ENCODE measurements around the gene MRTFA. TPM values are rescaled to one million over a fixed set of nuclear protein-coding genes. Genes with fewer than 3 reads are reported as not detected.

MRTFA gene
- total RNA-seq, 2 experiments from 2014 or later = 47.7 to 66.9 TPM

DNA sequence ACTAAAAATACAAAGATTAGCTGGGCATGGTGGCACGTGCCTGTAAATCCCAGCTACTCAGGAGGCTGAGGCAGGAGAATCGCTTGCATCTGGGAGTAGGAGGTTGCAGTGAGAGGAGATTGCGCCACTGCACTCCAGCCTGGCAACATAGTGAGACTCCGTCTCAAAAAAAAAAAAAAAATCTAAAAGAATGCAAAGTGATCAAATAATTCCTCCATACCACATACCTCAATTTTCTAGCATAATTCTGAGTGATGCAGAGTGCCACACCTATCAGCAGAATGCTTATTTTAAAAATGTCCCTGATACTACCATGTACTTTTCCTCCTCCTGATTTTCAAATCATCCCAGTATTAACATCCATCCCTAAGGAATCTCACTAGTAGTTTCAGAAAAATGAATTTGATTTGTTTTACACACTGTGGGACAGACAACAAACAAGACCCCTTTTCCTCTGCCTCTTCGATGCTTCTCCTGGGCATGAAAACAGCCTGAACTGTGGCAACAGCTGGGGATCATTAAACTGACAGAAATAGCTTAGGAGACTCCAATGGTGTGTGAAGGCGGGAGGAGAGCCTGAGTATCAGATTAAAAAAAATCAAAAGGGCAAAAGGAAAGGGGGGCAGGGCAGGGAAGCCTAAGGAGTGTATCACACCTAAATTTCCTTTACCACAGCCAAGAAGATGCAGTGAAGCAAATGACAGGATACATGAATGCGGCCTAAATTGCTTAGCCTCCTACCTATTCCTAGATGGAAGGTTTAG is 151.4 kb downstream of the MRTFA start:
- intact Hi-C loops (cut with micrococcal nuclease; ENCODE audit: unreplicated experiment) = no loop called here

DNA sequence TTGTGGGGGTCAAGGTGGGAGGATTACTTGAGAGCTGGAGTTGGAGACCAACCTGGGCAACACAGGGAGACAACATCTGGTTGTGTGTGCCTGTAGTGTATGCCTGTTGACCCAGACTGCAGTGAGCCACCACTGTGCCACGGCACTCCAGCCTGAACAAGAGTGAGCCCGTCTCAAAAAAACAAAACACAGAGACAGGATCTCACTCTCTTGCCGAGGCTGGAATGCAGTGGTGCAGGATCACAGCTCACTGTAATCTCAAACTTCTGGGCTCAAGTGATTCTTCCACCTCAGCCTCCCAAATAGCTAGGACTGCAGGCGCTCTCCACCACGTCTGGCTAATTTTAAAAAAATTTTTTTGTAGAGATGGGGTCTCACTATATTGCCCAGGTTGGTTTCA is 153.6 kb downstream of the MRTFA start:
- intact Hi-C loops (cut with micrococcal nuclease; ENCODE audit: unreplicated experiment) = no loop called here
- ChIA-PET POLR2A (no interaction called here), CTCF (ENCODE audit: unreplicated experiment) (no interaction called here)
- H3K36me3 ChIP-seq (ENCODE audit: insufficient read depth, low read length) = no peaks in the 10 kb centered on the region; the same call in 1 of the 2 replicates
- no peak overlapping the region for H2AFZ ChIP-seq (ENCODE audit: low read length)
- no peak overlapping the region for H3K4me2 ChIP-seq (ENCODE audit: low read length)
- DNase-seq (ENCODE audit: low spot score) = no peak
- 0 out of 2 replicates have a peak, but pooled peaks cover 6% of the 10 kb centered on the region for H3K79me2 ChIP-seq (ENCODE audit: insufficient read depth, low read depth, low read length)
- no peak overlapping the region for H3K27ac ChIP-seq (ENCODE audit: low read depth, low read length, poor library complexity, severe bottlenecking)
- no TSS peak for BruUV-seq (replicated peaks)
- H4K20me1 ChIP-seq (ENCODE audit: insufficient read depth, low read length) = peaks cover 4% of the 10 kb centered on the region; the same call in 1 of the 2 replicates
- H3K4me1 ChIP-seq (ENCODE audit: insufficient read depth, low read length, poor library complexity, severe bottlenecking) = peaks cover 51% of the 10 kb centered on the region
- H3K9me3 ChIP-seq (ENCODE audit: low read length) = no peaks in the 10 kb centered on the region
- no peak for TF ChIP-seq EZH2phosphoT487 (IDR thresholded peaks at IDR 0.05; ENCODE audit: borderline replicate concordance, low read depth, low read length)
- TF ChIP-seq, protein P1, sequence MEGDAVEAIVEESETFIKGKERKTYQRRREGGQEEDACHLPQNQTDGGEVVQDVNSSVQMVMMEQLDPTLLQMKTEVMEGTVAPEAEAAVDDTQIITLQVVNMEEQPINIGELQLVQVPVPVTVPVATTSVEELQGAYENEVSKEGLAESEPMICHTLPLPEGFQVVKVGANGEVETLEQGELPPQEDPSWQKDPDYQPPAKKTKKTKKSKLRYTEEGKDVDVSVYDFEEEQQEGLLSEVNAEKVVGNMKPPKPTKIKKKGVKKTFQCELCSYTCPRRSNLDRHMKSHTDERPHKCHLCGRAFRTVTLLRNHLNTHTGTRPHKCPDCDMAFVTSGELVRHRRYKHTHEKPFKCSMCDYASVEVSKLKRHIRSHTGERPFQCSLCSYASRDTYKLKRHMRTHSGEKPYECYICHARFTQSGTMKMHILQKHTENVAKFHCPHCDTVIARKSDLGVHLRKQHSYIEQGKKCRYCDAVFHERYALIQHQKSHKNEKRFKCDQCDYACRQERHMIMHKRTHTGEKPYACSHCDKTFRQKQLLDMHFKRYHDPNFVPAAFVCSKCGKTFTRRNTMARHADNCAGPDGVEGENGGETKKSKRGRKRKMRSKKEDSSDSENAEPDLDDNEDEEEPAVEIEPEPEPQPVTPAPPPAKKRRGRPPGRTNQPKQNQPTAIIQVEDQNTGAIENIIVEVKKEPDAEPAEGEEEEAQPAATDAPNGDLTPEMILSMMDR (conservative IDR thresholded peaks at IDR 0.05; ENCODE audit: low read length) = no peak
- no peaks in the 10 kb centered on the region for H3K9me2 ChIP-seq (ENCODE audit: insufficient read depth, low read length)
- H3K4me3 ChIP-seq (ENCODE audit: low read depth, low read length, poor library complexity, severe bottlenecking) = no peak overlapping the region

More for the DNA sequence above, 151.4 kb downstream of the MRTFA start:
- Histone ChIP-seq H3K4me3 (ENCODE audit: low read depth, low read length, poor library complexity, severe bottlenecking) (no peak overlapping the region), H3K4me1 (ENCODE audit: insufficient read depth, low read length, poor library complexity, severe bottlenecking) (peaks cover 38% of the 10 kb centered on the region), H3K79me2 (ENCODE audit: insufficient read depth, low read depth, low read length) (0 out of 2 replicates have a peak, but pooled peaks cover 5% of the 10 kb centered on the region), H3K36me3 (ENCODE audit: insufficient read depth, low read length) (peaks cover 9% of the 10 kb centered on the region), H3K27ac (ENCODE audit: low read depth, low read length, poor library complexity, severe bottlenecking) (no peak overlapping the region), H2AFZ (ENCODE audit: low read length) (no peak overlapping the region), H3K9me2 (ENCODE audit: insufficient read depth, low read length) (no peaks in the 10 kb centered on the region), H3K9me3 (ENCODE audit: low read length) (no peaks in the 10 kb centered on the region), H4K20me1 (ENCODE audit: insufficient read depth, low read length) (peaks cover 4% of the 10 kb centered on the region; the same call in 1 of the 2 replicates), H3K4me2 (ENCODE audit: low read length) (no peak overlapping the region)
- no TSS peak for BruUV-seq (replicated peaks)
- DNase-seq (ENCODE audit: low spot score) = no peak
- TF ChIP-seq, protein P1 (conservative IDR thresholded peaks at IDR 0.05; ENCODE audit: low read length) = no peak
- no peak for TF ChIP-seq EZH2phosphoT487 (IDR thresholded peaks at IDR 0.05; ENCODE audit: borderline replicate concordance, low read depth, low read length)
- POLR2A ChIA-PET = interaction anchor here (1.0 kb wide), 1 partner anchor 108 kb away, joined by 3 read pairs; no protein-coding TSS in a partner anchor
- CTCF ChIA-PET (ENCODE audit: unreplicated experiment) = interaction anchor here (0.7 kb wide), 1 partner anchor 49 kb away, joined by 3 read pairs; no protein-coding TSS in a partner anchor

DNA sequence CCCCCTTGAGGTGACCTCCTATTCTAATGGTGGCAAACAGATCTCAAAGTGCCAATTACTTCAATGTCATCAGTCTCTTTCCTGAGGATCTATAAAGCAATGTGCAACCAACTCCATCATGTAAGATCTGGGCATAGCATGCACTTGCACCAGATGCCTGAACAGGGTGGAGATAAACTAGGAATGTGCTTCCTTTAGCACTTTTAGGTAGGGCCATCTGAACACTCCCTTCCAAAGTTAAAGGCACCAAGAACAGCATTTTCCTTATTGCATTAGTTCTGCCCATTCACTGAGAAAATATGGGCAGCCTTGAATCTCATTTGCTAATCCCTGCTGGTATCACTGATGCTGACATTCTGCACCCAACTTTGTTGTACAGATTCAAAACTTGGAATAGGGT is 154.1 kb downstream of the MRTFA start:
- Histone ChIP-seq H4K20me1 (ENCODE audit: insufficient read depth, low read length) (peaks cover 3% of the 10 kb centered on the region; the same call in 1 of the 2 replicates), H3K27ac (ENCODE audit: low read depth, low read length, poor library complexity, severe bottlenecking) (no peak overlapping the region), H3K4me3 (ENCODE audit: low read depth, low read length, poor library complexity, severe bottlenecking) (no peak overlapping the region), H3K9me2 (ENCODE audit: insufficient read depth, low read length) (no peaks in the 10 kb centered on the region), H2AFZ (ENCODE audit: low read length) (no peak overlapping the region), H3K4me2 (ENCODE audit: low read length) (no peak overlapping the region), H3K36me3 (ENCODE audit: insufficient read depth, low read length) (no peaks in the 10 kb centered on the region; the same call in 1 of the 2 replicates), H3K79me2 (ENCODE audit: insufficient read depth, low read depth, low read length) (0 out of 2 replicates have a peak, but pooled peaks cover 10% of the 10 kb centered on the region), H3K9me3 (ENCODE audit: low read length) (no peaks in the 10 kb centered on the region), H3K4me1 (ENCODE audit: insufficient read depth, low read length, poor library complexity, severe bottlenecking) (peaks cover 51% of the 10 kb centered on the region)
- no TSS peak for BruUV-seq (replicated peaks)
- intact Hi-C loops (cut with micrococcal nuclease; ENCODE audit: unreplicated experiment) = no loop called here
- POLR2A ChIA-PET = interaction anchor here (0.6 to 0.7 kb wide), 2 partner anchors 175 to 278 kb away, joined by 3 to 4 read pairs; no protein-coding TSS in a partner anchor
- no peak for DNase-seq (ENCODE audit: low spot score)
- TF ChIP-seq, protein P1 (conservative IDR thresholded peaks at IDR 0.05; ENCODE audit: low read length) = no peak
- no peak for TF ChIP-seq EZH2phosphoT487 (IDR thresholded peaks at IDR 0.05; ENCODE audit: borderline replicate concordance, low read depth, low read length)
- CTCF ChIA-PET (ENCODE audit: unreplicated experiment) = interaction anchor here (0.5 kb wide), 1 partner anchor 65 kb away, joined by 4 read pairs; no protein-coding TSS in a partner anchor
